K562 (cell line): ENCODE results near the gene ZNF668. TPM values are rescaled to one million over a fixed set of nuclear protein-coding genes. Genes with fewer than 3 reads are reported as not detected.
A peak's percentile ranks its signal among the peaks of the same experiment; 100 is the strongest.

Experiments used
- CAMTA2 ChIP-seq: fragments of 250-450 bp; sonication (Bioruptor Pico); conservative IDR thresholded peaks from 2 replicates; pipeline ENCODE4 v1.5.1; 2022
- CBX3 ChIP-seq, 2 experiments: IDR thresholded peaks; 1 replicate in 1 of 2; 2 replicates in 1 of 2; pipeline ENCODE4 v1.6.1; 2012; ENCODE audit warnings: inconsistent platforms in 2 of 2, low read length in 2 of 2, borderline replicate concordance in 1 of 2, control low read depth in 1 of 2
- CHCHD3 ChIP-seq: fragments of 250-450 bp; sonication (Bioruptor Pico); IDR thresholded peaks from 2 replicates; pipeline ENCODE4 v2.1.2; 2022; ENCODE audit warnings: mild to moderate bottlenecking
- FOXK2 ChIP-seq, 2 experiments: fragments of 450-650 bp; IDR thresholded peaks in 1 of 2; conservative IDR thresholded peaks in 1 of 2; 2 replicates each; pipeline ENCODE4 v1.6.1; 2016; ENCODE audit warnings: low read depth in 2 of 2, mild to moderate bottlenecking in 1 of 2
- GTF2E2 ChIP-seq: fragments of 200-800 bp; sonication (Bioruptor generic); IDR thresholded peaks from 2 replicates; pipeline ENCODE4 v1.6.1; 2016; ENCODE audit warnings: missing genetic modification characterization, missing compliant biosample characterization
- MYC ChIP-seq, 2 experiments: fragments of 250-450 bp in 1 of 2; sonication (Bioruptor Pico) in 1 of 2; IDR thresholded peaks; 2 replicates each; pipeline versions ENCODE4 v1.5.1 to v1.6.1; 2012 to 2021; ENCODE audit warnings: low read depth in 2 of 2, borderline replicate concordance in 1 of 2, improper control_type of control experiment in 1 of 2, low read length in 1 of 2, mild to moderate bottlenecking in 1 of 2, moderate library complexity in 1 of 2
- NUFIP1 ChIP-seq: fragments of 450-650 bp; IDR thresholded peaks from 2 replicates; pipeline ENCODE4 v1.6.1; 2018; ENCODE audit not compliant: partially characterized antibody
- PHTF2 ChIP-seq: fragments of 250-450 bp; sonication (Bioruptor Pico); IDR thresholded peaks from 2 replicates; pipeline ENCODE4 v1.5.0; 2021; ENCODE audit warnings: mild to moderate bottlenecking
- RBM22 ChIP-seq: fragments of 200-400 bp; formaldehyde crosslinking; IDR thresholded peaks from 2 replicates; pipeline ENCODE4 v1.6.1; 2018; ENCODE audit warnings: low read length, low read depth; ENCODE audit not compliant: poor library complexity, severe bottlenecking
- SP1 ChIP-seq: sonication (generic); formaldehyde crosslinking; IDR thresholded peaks from 2 replicates; pipeline ENCODE4 v1.8.1; 2022; ENCODE audit warnings: mild to moderate bottlenecking, missing genetic modification reagents
- TAF9B ChIP-seq: fragments of 450-650 bp; IDR thresholded peaks from 2 replicates; pipeline ENCODE4 v1.6.1; 2018; ENCODE audit warnings: mild to moderate bottlenecking; ENCODE audit not compliant: partially characterized antibody
- ZBTB1 ChIP-seq: sonication (generic); formaldehyde crosslinking; IDR thresholded peaks from 2 replicates; pipeline ENCODE4 v1.8.1; 2023; ENCODE audit warnings: missing genetic modification reagents, low read depth, mild to moderate bottlenecking, borderline replicate concordance
- ZNF174 ChIP-seq: fragments of 250-450 bp; sonication (Bioruptor Pico); IDR thresholded peaks from 2 replicates; pipeline ENCODE4 v1.4.0; 2020; ENCODE audit warnings: mild to moderate bottlenecking
- polyA plus RNA-seq, 8 experiments: library from polyadenylated mRNA; depleted of rRNA in 4 of 8; stranded (reverse) in 5 of 8; unstranded in 3 of 8; fragments of >200 nt; fragmentation: Nextera tagmentation in 2 of 8; fragmentation: Illumina TruSeq in 1 of 8; extraction: Ambion mirVana in 2 of 8; extraction: Trizol in 1 of 8; gene quantifications; 2 replicates each; pipeline versions ENCODE4 v1.2.1 to v1.2.3, GENCODE V29; 2011 to 2014; ENCODE audit warnings: inconsistent platforms in 1 of 8, missing spikeins in 1 of 8
- total RNA-seq, 7 experiments: library from RNA; depleted of rRNA in 6 of 7; stranded (reverse); fragments of >200 nt in 6 of 7; fragmentation: Illumina TruSeq in 2 of 7; extraction: Trizol in 2 of 7; gene quantifications; 2 replicates each; pipeline versions ENCODE4 v1.2.1 to v1.2.3, GENCODE V29; 2011 to 2021; ENCODE audit warnings: low replicate concordance in 1 of 7
- TF ChIP-seq, protein P1 (sequence below), 3 experiments: fragments of 200-800 bp in 1 of 3; fragments of 250-450 bp in 1 of 3; fragments of 450-650 bp in 1 of 3; sonication (Bioruptor Pico) in 1 of 3; sonication (Bioruptor generic) in 1 of 3; formaldehyde crosslinking in 1 of 3; IDR thresholded peaks; 2 replicates each; pipeline versions ENCODE4 v1.6.1 to v1.8.0; 2016 to 2022; ENCODE audit warnings: mild to moderate bottlenecking in 2 of 3, missing genetic modification characterization in 2 of 3, missing compliant biosample characterization in 1 of 3, moderate library complexity in 1 of 3
- TF ChIP-seq, protein P2 (sequence below): fragments of 450-650 bp; IDR thresholded peaks from one replicate; pipeline ENCODE4 v1.6.1; 2018; ENCODE audit warnings: mild to moderate bottlenecking, moderate library complexity; ENCODE audit not compliant: partially characterized antibody
- TF ChIP-seq, protein P3 (sequence below): fragments of 450-650 bp; IDR thresholded peaks from 2 replicates; pipeline ENCODE4 v1.7.1; 2018; ENCODE audit warnings: mild to moderate bottlenecking, low read depth; ENCODE audit not compliant: partially characterized antibody
- TF ChIP-seq, protein P4 (sequence below), 2 experiments: fragments of 450-650 bp; IDR thresholded peaks; 2 replicates each; pipeline ENCODE4 v1.6.1; 2016

Gene ZNF668
- total and polyA plus RNA-seq, 9 of the 15 experiments (the other 6 are each of a cell fraction or from before 2014, with no cell fraction given) = 0.04 to 15.3 (median 3.8) TPM; not detected in 1

DNA sequence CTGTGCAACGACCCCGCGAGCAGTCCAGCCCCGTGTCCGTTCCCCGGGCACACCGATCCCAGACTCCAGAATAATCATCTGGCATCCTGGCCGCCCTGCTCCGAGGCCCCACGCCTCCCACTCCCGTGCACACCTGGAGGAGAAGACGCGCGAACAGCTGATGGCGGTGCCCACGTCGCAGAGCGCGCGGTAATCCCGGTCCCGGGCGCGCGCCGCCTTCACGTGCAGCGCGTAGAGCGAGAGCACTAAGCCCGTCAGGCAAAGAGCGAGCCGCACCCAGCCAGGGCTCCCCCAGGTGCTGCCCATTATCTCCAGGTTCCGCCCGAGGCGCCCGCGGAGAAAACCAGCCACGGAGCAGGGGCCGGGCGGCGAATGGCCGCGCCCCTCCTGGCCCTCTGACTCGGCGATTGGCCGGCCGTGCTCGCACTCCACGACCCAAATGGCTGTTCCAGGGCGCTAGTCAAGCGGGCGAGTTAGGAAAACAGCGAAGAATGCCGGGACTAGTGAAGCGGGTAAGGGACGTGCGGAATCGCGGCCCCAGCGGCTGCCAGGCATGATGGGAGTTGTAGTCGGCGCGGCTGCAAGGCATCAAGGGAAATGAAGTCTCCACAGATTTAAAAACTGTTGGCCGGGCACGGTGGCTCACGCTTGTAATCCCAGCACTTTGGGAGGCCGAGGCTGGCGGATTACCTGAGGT, 20.5 kb upstream of the ZNF668 start, which contains the start of gene VKORC1 (continued):
- TF ChIP-seq CBX3 (IDR thresholded peaks at IDR 0.05; ENCODE audit: borderline replicate concordance in 1 of 2, low read length in 2 of 2) (0 out of 3 replicates have a peak, but pooled peaks of 1 of the 2 experiments have one; percentile 60), GTF2E2 (tag) (0 out of 2 replicates have a peak, but pooled peaks have one; percentile 53), MYC (IDR thresholded peaks at IDR 0.05; ENCODE audit: low read depth, low read length) (peak; percentile 62; the same call in 1 of the 2 replicates), MYC (CRISPR knock-in tag; IDR thresholded peaks at IDR 0.05; ENCODE audit: borderline replicate concordance, low read depth) (no peak), TAF9B (no peak), ZNF174 (no peak), SP1 (CRISPR knock-in tag) (peak; percentile 70), NUFIP1 (no peak), PHTF2 (no peak), FOXK2 (conservative IDR thresholded peaks at IDR 0.05 in 1 of 2, IDR thresholded peaks at IDR 0.05 in 1 of 2; ENCODE audit: low read depth in 2 of 2) (peak in 1 of 2 experiments; percentile 70; a peak in 2 of 4 replicates), ZBTB1 (CRISPR knock-in tag) (no peak), CHCHD3 (CRISPR knock-in tag) (no peak), CAMTA2 (CRISPR knock-in tag) (no peak), RBM22 (no peak)
- TF ChIP-seq, protein P1, sequence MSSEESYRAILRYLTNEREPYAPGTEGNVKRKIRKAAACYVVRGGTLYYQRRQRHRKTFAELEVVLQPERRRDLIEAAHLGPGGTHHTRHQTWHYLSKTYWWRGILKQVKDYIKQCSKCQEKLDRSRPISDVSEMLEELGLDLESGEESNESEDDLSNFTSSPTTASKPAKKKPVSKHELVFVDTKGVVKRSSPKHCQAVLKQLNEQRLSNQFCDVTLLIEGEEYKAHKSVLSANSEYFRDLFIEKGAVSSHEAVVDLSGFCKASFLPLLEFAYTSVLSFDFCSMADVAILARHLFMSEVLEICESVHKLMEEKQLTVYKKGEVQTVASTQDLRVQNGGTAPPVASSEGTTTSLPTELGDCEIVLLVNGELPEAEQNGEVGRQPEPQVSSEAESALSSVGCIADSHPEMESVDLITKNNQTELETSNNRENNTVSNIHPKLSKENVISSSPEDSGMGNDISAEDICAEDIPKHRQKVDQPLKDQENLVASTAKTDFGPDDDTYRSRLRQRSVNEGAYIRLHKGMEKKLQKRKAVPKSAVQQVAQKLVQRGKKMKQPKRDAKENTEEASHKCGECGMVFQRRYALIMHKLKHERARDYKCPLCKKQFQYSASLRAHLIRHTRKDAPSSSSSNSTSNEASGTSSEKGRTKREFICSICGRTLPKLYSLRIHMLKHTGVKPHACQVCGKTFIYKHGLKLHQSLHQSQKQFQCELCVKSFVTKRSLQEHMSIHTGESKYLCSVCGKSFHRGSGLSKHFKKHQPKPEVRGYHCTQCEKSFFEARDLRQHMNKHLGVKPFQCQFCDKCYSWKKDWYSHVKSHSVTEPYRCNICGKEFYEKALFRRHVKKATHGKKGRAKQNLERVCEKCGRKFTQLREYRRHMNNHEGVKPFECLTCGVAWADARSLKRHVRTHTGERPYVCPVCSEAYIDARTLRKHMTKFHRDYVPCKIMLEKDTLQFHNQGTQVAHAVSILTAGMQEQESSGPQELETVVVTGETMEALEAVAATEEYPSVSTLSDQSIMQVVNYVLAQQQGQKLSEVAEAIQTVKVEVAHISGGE (CRISPR knock-in tag; IDR thresholded peaks at IDR 0.05) = peak in 1 of 3 experiments; percentile 81; a peak in 1 of 6 replicates
- TF ChIP-seq, protein P2, sequence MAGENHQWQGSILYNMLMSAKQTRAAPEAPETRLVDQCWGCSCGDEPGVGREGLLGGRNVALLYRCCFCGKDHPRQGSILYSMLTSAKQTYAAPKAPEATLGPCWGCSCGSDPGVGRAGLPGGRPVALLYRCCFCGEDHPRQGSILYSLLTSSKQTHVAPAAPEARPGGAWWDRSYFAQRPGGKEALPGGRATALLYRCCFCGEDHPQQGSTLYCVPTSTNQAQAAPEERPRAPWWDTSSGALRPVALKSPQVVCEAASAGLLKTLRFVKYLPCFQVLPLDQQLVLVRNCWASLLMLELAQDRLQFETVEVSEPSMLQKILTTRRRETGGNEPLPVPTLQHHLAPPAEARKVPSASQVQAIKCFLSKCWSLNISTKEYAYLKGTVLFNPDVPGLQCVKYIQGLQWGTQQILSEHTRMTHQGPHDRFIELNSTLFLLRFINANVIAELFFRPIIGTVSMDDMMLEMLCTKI = no peak
- TF ChIP-seq, protein P3, sequence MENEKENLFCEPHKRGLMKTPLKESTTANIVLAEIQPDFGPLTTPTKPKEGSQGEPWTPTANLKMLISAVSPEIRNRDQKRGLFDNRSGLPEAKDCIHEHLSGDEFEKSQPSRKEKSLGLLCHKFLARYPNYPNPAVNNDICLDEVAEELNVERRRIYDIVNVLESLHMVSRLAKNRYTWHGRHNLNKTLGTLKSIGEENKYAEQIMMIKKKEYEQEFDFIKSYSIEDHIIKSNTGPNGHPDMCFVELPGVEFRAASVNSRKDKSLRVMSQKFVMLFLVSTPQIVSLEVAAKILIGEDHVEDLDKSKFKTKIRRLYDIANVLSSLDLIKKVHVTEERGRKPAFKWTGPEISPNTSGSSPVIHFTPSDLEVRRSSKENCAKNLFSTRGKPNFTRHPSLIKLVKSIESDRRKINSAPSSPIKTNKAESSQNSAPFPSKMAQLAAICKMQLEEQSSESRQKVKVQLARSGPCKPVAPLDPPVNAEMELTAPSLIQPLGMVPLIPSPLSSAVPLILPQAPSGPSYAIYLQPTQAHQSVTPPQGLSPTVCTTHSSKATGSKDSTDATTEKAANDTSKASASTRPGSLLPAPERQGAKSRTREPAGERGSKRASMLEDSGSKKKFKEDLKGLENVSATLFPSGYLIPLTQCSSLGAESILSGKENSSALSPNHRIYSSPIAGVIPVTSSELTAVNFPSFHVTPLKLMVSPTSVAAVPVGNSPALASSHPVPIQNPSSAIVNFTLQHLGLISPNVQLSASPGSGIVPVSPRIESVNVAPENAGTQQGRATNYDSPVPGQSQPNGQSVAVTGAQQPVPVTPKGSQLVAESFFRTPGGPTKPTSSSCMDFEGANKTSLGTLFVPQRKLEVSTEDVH = no peak
- TF ChIP-seq, protein P4, sequence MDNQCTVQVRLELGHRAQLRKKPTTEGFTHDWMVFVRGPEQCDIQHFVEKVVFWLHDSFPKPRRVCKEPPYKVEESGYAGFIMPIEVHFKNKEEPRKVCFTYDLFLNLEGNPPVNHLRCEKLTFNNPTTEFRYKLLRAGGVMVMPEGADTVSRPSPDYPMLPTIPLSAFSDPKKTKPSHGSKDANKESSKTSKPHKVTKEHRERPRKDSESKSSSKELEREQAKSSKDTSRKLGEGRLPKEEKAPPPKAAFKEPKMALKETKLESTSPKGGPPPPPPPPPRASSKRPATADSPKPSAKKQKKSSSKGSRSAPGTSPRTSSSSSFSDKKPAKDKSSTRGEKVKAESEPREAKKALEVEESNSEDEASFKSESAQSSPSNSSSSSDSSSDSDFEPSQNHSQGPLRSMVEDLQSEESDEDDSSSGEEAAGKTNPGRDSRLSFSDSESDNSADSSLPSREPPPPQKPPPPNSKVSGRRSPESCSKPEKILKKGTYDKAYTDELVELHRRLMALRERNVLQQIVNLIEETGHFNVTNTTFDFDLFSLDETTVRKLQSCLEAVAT (IDR thresholded peaks at IDR 0.05) = no peak
